Retinal pigment epithelial cell (primary cell): ENCODE data around the gene CD247.

Source experiments
- DNase-seq: peaks from one replicate; pipeline ENCODE4 v3.0.0-alpha.2; 2010; ENCODE audit warnings: low read depth
- H3K4me3 ChIP-seq: 2 replicates; pipeline ENCODE4 v1.5.1; 2011; ENCODE audit warnings: mild to moderate bottlenecking, low read length, control low read depth, moderate library complexity
- CTCF ChIP-seq: conservative IDR thresholded peaks from 2 replicates; pipeline ENCODE4 v1.5.1; 2011; ENCODE audit warnings: low read depth, low read length, control low read depth, inconsistent platforms

CD247 gene

DNA sequence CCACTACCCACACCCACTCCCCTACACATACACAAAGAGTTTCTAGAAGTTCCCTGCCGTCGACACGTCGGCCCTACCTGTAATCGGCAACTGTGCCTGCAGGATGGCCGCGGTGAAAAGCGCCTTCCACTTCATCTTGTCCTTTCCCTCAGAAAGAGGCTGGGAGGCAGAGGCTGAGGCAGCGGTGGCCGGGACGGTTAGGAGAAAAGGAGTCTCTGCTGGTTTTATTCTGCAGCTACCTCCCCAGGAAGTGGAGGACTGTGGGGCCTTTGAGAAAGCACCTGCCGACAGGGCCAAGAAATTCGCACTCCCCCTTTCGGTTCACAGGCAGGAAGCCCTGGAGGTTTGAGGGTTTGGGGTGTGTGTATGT lies at the start of gene CD247:
Gene CD247, minus strand, starts transcription at position 199 of the 370 bp plus-strand sequence. Its CDS starts 64 bp downstream, at position 135.
- no peak within 1 kb of the TSS for H3K4me3 ChIP-seq
- DNase-seq, result no peak
- TF ChIP-seq CTCF, result no peak

DNA sequence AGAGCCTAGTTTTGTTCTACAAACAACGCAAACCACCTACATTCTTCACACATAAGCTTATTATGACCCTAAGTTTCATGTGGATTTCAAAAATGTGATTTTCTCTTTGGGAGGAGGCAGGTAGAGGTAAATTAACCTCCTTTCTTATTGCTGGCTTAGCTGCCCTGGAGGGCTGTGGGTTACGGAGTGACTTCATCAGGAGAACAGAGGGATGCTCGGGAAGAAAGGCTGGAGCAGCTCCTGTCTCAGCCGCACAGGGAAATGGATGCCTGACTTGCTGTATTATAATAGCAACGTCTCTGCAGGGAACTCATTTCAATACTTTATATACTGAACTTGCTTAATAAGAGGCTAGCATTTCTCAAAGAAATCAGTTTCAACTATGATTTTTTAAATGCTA lies 49.3 kb upstream of the CD247 start:
- no peak for DNase-seq
- H3K4me3 ChIP-seq, result no peak overlapping the region
- TF ChIP-seq CTCF, result no peak

DNA sequence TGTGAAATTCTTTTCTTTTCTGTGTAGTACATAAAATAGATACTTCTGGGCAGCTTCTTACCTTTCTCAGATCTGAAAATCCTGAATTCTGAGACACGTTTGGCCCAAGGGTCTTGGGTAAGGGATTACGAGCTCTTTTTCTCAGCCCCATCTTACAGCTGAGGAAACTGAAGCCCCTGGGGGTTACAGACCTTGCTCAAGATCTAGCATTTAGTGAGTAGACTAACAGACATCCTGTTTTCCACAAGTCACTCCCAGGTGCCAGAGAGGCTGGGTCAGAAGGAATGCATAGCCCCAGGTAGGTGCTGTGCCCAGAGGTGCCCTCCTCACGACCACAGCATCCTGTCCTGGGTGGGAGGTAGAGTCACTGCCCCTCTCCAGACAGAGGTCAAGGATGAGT lies 48.4 kb upstream of the CD247 start:
- DNase-seq, result no peak
- no peak overlapping the region for H3K4me3 ChIP-seq
- TF ChIP-seq CTCF, result no peak

DNA sequence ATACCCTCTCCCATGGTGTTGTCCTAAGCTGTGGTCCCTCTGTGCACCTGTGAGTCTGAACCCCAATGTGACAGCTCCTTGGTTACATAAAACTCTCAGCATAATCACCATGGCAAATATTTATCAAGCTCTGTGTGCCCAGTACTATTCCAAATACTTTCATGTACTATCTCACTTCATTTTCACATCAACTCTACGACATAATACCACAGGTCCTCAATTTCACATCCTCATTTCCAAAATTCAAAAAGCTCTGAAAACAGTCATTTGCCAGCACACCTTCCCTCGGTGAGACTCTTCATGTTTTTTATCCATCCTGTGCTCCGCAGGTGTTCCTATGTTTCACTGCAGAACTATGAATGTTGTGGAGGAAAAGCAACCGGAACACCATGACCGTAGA lies 47.6 kb upstream of the CD247 start:
- H3K4me3 ChIP-seq, result no peak overlapping the region
- DNase-seq, result no peak
- TF ChIP-seq CTCF, result no peak

GRCh38 chr1:167564612-167565270 lies 46.4 kb upstream of the CD247 start:
- DNase-seq, result no peak
- no peak for TF ChIP-seq CTCF
- H3K4me3 ChIP-seq, result no peak overlapping the region

GRCh38 chr1:167563579-167564246 lies 45.4 kb upstream of the CD247 start:
- no peak overlapping the region for H3K4me3 ChIP-seq
- no peak for TF ChIP-seq CTCF
- no peak for DNase-seq

DNA sequence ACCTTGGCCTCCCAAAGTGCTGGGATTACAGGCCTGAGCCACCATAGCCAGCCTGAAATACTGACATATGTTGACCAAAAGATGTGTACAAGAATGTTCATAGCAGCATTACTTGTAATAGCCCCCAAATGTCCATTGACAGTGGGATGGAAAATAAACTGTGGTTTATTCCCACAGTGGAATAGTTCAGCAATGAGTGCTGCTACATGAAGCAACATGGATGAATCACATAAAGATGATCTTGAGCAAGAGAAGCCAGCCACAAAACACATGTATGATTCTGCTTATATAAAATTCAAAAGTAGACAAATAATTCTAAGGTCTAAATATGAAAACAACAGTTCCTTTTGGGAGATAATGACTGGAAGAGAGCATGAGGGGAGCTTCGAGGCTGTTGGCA lies 44.4 kb upstream of the CD247 start:
- TF ChIP-seq CTCF, result no peak
- no peak overlapping the region for H3K4me3 ChIP-seq
- DNase-seq, result no peak
